NT2/D1 (cell line): ENCODE data around the gene ZBTB43.

Source experiments
- YY1 ChIP-seq: IDR thresholded peaks from 2 replicates; pipeline ENCODE4 v1.6.1; 2011; ENCODE audit not compliant: insufficient read length, insufficient read depth
- ZNF274 ChIP-seq: IDR thresholded peaks from 2 replicates; pipeline ENCODE4 v1.6.1; 2011; ENCODE audit warnings: mild to moderate bottlenecking, low read depth, low read length

DNA sequence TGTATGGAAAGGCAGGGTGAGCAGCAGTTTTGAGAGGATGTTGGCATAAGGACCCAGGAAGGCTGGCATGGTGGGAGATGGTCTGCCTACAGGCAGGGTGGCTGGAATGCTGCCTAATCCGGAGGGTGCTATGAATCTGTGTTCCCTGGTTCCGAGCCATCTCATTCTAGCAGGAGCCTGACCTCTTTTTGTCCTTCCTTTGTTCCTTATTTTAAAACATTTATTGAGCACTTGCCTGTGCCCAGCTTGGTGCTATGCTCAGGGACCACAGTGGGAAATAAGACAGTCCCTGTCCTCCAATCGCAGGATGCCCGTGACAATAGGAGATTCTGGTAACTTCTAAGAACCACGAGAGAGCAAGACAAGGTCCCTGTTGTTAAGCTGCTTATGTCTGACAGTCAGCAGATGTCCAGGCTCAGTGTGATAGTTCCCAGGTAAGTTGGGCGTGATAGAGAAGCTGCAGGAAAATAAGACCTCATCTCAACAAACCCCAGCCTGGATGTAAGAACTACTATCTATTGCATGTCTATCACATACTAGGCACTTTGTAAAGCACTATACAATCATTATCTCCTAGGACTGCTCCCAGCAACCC, 46.5 kb downstream of the ZBTB43 start:
- TF ChIP-seq ZNF274 (no peak), YY1 (no peak)
